ENCODE measurements around the gene ASGR2. TPM values are rescaled to one million over a fixed set of nuclear protein-coding genes. Genes with fewer than 3 reads are reported as not detected.

Gene ASGR2
- total RNA-seq, 1 donor from 2014 or later, result 1.3 TPM

- DNase-seq, result peak; percentile 33
- peak; percentile 35 to 71 for ATAC-seq
- Histone ChIP-seq H3K9me3 (no peaks in the 10 kb centered on the region), H3K4me1 (peaks cover 14% of the 10 kb centered on the region), H3K27me3 (ENCODE audit: low read depth) (no peaks in the 10 kb centered on the region), H3K36me3 (no peaks in the 10 kb centered on the region), H3K27ac (peak overlapping the region; percentile 46), H3K4me3 (peak overlapping the region; percentile 21)
- intact Hi-C loops (cut with DNase I), result no loop called here
- no peak for TF ChIP-seq CTCF (IDR thresholded peaks at IDR 0.05)
These were observed 34.1 kb downstream of the ASGR2 start for GRCh38 chr17:7080456-7081041.

- DNase-seq (no peak), ATAC-seq (peak; percentile 63 to 75)
- intact Hi-C loops (cut with DNase I), result no loop called here
- no peaks in the 10 kb centered on the region for H3K9me3 ChIP-seq
- no peak for TF ChIP-seq CTCF (IDR thresholded peaks at IDR 0.05)
- peak within 1 kb of the TSS; percentile 46 for H3K27ac ChIP-seq
- H3K4me3 ChIP-seq, result peak within 1 kb of the TSS; percentile 21
- no peaks in the 10 kb centered on the region for H3K36me3 ChIP-seq
- no peaks in the 10 kb centered on the region for H3K27me3 ChIP-seq (ENCODE audit: low read depth)
- H3K4me1 ChIP-seq, result peaks cover 14% of the 10 kb centered on the region
These were observed 34.8 kb downstream of the ASGR2 start, which contains the start of gene CLEC10A for GRCh38 chr17:7079581-7080455. CLEC10A (minus strand) TSS chr17:7080251; CDS start chr17:7078812, 1,439 bp downstream.

- ATAC-seq, result no peak
- H3K27me3 ChIP-seq (ENCODE audit: low read depth), result no peaks in the 10 kb centered on the region
- intact Hi-C loops (cut with DNase I), result no loop called here
- no peak overlapping the region for H3K4me3 ChIP-seq
- DNase-seq, result no peak
- TF ChIP-seq CTCF (IDR thresholded peaks at IDR 0.05), result no peak
- peaks cover 14% of the 10 kb centered on the region for H3K4me1 ChIP-seq
- H3K36me3 ChIP-seq, result no peaks in the 10 kb centered on the region
- H3K27ac ChIP-seq, result no peak overlapping the region
- H3K9me3 ChIP-seq, result no peaks in the 10 kb centered on the region
These were observed 35.9 kb downstream of the ASGR2 start for GRCh38 chr17:7078711-7079110.

- TF ChIP-seq CTCF (IDR thresholded peaks at IDR 0.05), result no peak
- H3K4me1 ChIP-seq, result peaks cover 14% of the 10 kb centered on the region
- DNase-seq, result no peak
- intact Hi-C loops (cut with DNase I), result no loop called here
- no peak overlapping the region for H3K4me3 ChIP-seq
- H3K36me3 ChIP-seq, result no peaks in the 10 kb centered on the region
- H3K27ac ChIP-seq, result no peak overlapping the region
- H3K9me3 ChIP-seq, result no peaks in the 10 kb centered on the region
- no peaks in the 10 kb centered on the region for H3K27me3 ChIP-seq (ENCODE audit: low read depth)
- ATAC-seq, result no peak
These were observed 36.6 kb downstream of the ASGR2 start for GRCh38 chr17:7077911-7078546.

GRCh38 chr17:7074931-7075330 is 39.7 kb downstream of the ASGR2 start:
- no peaks in the 10 kb centered on the region for H3K9me3 ChIP-seq
- peaks cover 4% of the 10 kb centered on the region for H3K4me1 ChIP-seq
- H3K27me3 ChIP-seq (ENCODE audit: low read depth), result no peaks in the 10 kb centered on the region
- no peak overlapping the region for H3K27ac ChIP-seq
- intact Hi-C loops (cut with DNase I), result no loop called here
- TF ChIP-seq CTCF (IDR thresholded peaks at IDR 0.05), result no peak
- H3K4me3 ChIP-seq, result no peak overlapping the region
- H3K36me3 ChIP-seq, result no peaks in the 10 kb centered on the region
- no peak for ATAC-seq
- no peak for DNase-seq
